GM18505 (cell line): ENCODE measurements around the gene SPOCK1.
"Not testable (repeated sequence)": the region's sequence is repeated elsewhere in the genome, so short reads cannot be mapped to it uniquely, and the experiment has no call there.

ENCODE experiments used
- ATAC-seq: cut with Tn5 transposase; IDR thresholded peaks from one replicate; pipeline ENCODE4 v1.9.1; 2021; ENCODE audit not compliant: unreplicated experiment
- POLR2A ChIP-seq: IDR thresholded peaks from 4 replicates; pipeline ENCODE4 v1.6.1; 2011; ENCODE audit warnings: borderline replicate concordance; ENCODE audit not compliant: insufficient read depth, insufficient read length; ENCODE audit errors: extremely low read depth

Gene SPOCK1

DNA sequence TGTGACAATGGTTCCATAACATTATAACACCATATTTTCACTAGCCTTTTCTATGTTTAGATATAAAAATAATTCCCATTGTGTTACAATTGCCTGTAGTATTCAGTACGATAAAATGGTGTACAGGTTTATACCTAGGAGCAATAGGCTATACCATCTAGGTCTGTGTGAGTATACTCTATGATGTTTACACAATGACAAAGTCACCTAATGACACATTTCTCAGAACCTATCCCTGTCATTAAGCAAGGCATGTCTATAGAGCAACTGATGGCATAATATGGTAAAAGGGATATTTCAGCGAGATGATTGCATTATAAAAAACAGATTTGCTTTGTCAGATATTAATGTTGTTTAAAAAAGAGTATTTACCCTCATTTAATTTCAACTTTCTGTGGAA lies 517.2 kb downstream of the SPOCK1 start:
- no peak for ATAC-seq
- TF ChIP-seq POLR2A: no peak

DNA sequence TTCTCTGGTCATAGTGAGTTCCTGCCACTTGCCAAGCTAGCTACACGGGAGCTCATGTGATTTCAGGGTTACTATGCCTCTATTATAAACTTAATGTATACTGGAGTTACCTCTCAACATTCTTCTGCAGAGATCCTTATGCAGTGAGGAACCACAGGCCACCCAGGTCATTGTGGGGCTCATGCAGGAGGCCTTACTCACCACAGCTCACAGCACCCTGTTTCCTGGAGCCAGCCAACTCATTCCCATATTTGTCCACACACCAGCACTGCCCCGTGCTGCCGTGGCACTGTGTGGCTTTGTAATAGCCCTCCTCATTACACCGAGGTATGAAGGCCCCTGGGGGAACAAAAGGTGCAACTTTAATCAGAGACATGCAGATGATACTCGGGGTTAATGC lies 520.0 kb downstream of the SPOCK1 start:
- no peak for ATAC-seq
- no peak for TF ChIP-seq POLR2A

DNA sequence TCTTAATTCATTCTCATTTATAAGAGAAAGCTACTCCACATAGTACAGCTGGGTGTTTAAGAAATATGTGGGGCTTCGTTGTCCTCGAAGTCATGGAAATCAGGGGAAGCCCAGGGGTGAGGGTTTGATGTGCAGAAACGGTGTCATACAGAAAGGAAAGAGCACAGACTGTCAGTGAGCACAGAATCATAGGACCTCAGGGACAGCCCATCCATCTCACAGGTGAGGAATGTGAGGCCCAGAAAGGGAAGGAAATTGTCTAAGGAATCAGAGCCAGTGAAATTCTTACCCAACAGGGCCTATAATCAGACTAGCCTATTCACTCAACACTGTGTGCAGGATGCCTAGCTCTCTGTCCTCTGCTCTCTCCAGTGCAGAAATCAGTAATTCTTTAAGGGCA lies 535.6 kb downstream of the SPOCK1 start:
- TF ChIP-seq POLR2A: no peak
- no peak for ATAC-seq

DNA sequence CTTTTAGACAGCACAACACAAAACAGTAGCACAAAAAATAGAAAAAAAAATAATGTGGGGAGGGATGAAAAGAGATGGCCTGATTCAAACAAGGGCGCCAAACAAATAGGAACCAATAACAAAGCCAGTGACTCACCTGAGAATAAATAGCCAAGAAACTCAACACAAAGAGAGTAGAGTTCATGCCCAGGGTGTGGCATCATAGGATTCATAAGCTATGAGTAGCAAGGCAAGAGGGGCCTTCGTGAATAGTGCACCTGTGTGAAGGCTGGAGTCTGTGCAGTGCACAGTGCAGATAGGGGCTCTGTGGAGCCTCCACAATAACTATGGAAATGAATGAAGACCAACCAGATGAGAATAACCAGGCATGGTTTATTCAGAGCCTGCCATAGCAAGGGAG lies 541.7 kb downstream of the SPOCK1 start:
- ATAC-seq: no peak
- TF ChIP-seq POLR2A: no peak

DNA sequence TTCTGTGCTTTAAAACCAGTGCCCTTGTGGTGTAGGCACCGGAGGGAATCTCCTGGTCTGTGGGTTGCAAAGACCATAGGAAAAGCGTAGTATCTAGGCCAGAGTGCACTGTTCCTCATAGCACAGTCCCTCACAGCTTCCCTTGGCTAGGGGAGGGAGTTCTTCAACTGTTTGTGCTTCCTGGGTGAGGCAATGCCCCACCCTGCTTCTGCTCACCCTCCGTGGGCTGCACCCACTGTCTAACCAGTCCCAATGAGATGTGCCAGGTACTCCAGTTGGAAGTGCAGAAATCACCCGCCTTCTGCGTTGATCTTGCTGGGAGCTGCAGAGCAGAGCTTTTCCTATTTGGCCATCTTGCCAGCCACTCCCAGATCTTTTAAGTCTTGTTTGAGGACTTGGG lies 545.0 kb downstream of the SPOCK1 start:
- not testable (repeated sequence) for ATAC-seq

DNA sequence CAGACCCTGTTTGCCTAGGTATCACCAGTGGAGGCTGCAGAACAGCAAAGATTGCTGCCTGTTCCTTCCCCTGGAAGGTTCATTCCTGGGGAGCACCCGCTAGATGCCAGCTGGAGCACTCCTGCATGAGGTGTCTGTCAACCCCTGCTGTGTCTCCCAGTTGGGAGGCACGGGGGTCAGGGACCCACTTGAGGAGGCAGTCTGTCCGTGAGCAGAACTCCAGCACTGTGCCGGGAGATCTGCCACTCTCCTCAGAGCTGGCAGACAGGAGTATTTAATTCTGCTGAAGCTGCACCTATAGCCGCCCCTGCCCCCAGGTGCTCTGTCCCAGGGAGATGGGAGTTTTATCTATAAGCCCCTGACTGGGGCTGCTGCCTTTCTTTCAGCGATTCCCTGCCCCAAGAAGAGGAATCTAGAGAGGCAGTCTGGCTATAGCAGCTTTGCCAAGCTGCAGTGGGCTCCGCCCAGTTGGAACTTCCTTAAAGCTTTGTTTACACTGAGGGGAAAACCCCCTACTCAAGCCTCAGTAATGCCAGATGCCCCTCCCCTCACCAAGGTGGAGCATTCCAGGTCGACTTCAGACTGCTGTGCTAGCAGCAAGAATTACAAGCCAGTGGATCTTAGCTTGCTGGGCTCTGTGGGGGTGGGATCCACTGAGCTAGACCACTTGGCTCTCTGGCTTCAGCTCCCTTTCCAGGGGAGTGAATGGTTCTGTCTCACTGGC lies 545.6 kb downstream of the SPOCK1 start:
- not testable (repeated sequence) for ATAC-seq

DNA sequence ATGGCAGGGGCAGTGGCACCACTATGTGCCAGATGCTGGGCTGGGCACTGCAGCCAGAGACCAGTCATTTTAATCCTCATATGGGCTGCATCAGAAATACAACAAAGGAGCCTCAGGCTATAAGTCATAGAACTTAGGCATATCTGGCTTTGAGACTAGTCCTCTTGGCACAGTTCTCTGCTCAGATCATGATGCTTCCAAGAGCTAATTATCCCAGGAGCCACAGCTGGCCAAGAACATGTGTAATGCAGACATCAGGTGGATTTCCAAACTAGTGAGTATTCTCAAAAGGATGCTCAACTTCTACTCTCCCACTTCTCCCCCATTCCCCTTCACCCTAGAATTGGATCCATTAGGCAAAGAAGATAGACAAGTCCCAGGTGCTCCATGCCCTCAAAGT lies 571.6 kb downstream of the SPOCK1 start:
- no peak for TF ChIP-seq POLR2A

DNA sequence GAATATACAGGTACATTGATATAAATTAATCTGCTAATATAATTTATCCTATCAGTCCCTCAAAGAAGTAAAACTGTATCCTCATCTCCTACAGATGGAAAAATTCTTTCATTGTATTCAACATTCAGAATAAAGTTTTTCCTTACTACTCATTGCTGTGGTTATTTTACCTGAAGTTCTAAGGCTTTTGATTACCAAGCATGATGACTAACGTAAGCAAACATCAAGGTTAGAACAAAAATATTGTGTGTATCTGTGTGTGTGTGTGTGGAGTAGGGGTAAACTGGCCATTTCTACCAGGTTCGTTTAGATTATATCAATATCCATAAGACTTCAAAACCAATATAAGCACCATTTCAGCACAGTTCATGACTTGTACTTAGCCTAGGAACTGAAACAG lies 573.1 kb downstream of the SPOCK1 start:
- no peak for ATAC-seq
- TF ChIP-seq POLR2A: no peak

More for the DNA sequence above, 571.6 kb downstream of the SPOCK1 start:
- no peak for ATAC-seq
